GM08714 (cell line): Measurements from ENCODE around the gene SYNGAP1.

Experiments
- H3K4me3 ChIP-seq: fragments of 200-500 bp; sonication (Bioruptor generic); 2 replicates; pipeline ENCODE4 v1.5.1; 2014; ENCODE audit warnings: mild to moderate bottlenecking, low read length, inconsistent platforms
- ZNF274 ChIP-seq: IDR thresholded peaks from 2 replicates; pipeline ENCODE4 v1.6.1; 2012; ENCODE audit warnings: mild to moderate bottlenecking, low read depth, low read length

SYNGAP1 gene

DNA sequence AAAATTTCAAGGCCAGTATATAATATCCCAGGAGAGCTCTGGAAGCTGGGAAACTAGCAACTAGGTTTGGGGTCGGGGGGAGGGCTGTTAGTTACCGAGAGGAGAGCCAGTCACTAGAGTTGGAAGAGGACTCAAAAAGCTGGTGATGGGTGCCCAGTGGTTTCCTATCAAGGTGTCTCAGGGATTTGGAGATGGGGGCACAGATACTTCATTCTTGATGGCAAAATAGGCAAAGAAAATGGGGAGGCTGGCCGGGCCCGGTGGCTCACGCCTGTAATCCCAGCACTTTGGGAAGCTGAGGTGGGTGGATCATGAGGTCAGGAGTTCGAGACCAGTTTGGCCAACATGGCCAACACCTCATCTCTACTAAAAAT lies 8.2 kb upstream of the SYNGAP1 start:
- TF ChIP-seq ZNF274 = no peak
- peak overlapping the region; percentile 80 for H3K4me3 ChIP-seq

DNA sequence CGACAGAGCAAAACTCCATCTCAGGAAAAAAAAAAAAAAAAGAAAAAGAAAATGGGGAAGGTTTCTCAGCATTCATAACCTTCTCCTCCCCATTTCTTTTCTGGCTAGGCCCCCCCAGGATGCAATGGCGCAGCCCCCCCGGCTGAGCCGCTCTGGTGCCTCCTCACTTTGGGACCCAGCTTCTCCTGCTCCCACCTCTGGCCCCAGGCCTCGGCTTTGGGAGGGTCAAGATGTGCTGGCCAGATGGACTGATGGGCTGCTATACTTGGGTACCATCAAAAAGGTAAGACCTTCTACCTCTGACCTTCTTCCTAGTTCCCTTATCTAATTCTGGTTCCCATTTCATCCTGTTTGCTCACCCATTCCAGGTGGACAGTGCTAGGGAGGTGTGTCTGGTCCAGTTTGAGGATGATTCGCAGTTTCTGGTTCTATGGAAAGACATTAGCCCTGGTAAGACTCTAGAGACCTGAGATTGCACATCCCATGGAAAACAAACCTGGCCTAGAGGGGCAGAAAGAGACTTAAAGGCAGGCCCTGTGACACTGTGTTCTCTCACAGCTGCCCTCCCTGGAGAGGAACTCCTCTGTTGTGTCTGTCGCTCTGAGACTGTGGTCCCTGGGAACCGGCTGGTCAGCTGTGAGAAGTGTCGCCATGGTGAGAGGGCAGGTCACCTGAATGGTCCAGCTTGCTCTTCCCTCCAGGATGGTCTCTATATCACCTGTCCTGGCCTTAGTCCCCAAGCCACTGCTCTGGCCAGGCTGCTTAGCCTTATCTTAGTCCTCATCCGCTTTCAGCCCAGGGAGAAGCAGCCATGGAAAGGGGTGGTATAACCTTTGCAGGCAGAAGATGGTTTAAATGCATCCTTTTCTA lies 7.5 kb upstream of the SYNGAP1 start:
- no peak overlapping the region for H3K4me3 ChIP-seq
- TF ChIP-seq ZNF274 = no peak

DNA sequence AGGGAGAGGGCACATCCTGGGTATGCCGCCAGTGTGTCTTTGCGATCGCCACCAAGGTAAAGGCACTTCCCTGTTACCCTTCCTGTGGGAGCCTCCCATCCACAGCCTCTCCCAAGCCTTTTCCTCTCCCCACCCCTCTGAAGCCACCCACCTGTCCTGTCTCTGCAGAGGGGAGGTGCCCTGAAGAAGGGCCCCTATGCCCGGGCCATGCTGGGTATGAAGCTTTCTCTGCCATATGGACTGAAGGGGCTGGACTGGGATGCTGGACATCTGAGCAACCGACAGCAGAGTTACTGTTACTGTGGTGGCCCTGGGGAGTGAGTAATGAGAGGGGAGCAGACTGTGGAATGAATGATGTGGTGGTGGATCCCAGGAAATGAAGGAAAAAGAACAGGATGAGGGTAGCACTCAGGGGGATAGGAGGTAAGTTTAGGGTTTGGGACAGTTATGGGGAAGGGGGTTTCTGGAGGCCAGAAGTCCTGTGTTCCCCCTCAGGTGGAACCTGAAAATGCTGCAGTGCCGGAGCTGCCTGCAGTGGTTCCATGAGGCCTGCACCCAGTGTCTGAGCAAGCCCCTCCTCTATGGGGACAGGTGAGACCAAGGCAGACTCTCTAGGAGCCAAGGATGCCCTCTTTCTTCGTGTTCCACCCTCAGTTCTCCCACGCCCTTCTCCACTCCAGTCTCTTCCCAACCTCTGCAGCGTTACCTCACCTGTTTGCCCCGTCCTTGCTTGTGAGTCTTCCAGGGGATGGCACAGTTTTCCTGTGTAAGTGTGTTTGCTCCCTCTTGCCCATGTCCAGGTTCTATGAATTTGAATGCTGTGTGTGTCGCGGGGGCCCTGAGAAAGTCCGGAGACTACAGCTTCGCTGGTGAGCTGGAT lies 6.4 kb upstream of the SYNGAP1 start:
- H3K4me3 ChIP-seq = no peak overlapping the region
- TF ChIP-seq ZNF274 = no peak

DNA sequence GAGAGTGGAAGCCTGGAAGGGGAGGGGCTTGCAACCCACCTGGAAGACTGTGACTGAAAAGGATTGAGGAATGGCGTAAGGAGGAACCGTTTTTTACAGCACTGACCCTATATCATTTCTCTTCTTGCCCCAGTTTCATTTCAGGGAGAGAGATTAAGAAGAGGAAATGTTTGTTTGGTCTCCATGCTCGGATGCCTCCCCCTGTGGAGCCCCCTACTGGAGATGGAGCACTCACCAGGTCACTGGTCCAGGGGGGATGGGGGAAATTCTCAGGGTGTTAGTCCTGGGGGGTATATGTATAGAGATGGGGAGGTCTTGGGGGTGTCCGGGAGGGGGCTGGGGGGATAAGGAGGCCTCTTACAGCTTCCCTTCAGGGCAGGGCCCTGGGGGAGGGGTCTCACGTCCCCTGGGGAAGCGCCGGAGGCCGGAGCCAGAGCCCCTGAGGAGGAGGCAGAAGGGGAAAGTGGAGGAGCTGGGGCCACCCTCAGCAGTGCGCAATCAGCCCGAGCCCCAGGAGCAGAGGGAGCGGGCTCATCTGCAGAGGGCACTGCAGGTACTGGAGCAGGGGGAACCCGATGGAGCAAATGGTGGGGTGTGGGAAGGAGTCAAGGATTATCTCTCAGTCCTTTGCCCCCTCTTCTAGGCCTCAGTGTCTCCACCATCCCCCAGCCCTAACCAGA lies 5.1 kb upstream of the SYNGAP1 start:
- H3K4me3 ChIP-seq = no peak overlapping the region
- no peak for TF ChIP-seq ZNF274

DNA sequence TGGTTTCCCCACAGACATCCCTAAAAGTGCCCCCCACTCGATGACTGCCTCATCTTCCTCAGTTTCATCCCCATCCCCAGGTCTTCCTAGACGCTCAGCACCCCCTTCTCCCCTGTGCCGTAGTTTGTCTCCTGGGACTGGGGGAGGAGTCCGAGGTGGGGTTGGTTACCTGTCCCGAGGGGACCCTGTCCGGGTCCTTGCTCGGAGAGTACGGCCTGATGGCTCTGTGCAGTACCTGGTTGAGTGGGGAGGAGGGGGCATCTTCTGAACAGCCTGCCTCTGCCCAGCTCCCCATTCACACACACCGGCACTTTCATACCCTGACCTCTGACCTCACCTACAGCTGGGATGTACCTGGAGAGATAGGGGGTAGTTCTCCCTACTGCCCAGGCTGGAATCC lies 4.0 kb upstream of the SYNGAP1 start:
- peak overlapping the region; percentile 32; the same call in 1 of the 2 replicates for H3K4me3 ChIP-seq
- TF ChIP-seq ZNF274 = no peak

DNA sequence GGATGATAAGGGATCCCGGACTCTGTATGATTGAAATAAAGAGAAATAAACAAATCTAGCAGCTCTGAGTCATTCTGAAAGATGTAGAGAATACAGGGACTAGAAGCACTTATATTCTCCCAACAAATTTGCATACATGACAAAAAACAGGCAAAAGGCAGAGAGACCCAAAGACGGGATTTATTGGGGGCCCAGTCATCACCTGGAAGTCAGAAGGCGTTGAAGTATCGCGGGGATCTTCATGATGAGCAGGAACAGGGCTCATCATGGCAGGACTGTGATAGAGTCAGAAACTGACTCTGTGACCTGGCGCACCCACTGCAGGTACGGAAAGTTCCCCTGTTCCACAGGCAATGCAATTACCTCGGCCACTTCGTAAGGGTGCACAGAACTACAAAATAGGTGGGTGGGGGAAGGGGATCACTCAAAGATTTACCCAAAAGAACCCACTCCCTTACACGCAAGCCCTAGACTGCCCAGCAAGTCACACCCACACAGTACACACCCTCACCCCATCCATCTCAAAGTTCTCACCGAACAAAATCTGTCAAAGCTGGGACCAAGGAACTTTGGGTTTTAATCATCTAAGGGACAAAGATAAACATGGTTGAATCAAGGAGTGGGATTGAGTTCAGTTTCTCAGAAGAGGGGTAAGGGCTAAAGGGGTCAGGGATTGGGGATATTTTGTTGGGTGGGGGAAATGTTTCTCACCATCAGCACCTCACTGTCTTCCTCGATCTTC lies 3.3 kb upstream of the SYNGAP1 start:
- TF ChIP-seq ZNF274 = no peak
- peak overlapping the region; percentile 80 for H3K4me3 ChIP-seq

DNA sequence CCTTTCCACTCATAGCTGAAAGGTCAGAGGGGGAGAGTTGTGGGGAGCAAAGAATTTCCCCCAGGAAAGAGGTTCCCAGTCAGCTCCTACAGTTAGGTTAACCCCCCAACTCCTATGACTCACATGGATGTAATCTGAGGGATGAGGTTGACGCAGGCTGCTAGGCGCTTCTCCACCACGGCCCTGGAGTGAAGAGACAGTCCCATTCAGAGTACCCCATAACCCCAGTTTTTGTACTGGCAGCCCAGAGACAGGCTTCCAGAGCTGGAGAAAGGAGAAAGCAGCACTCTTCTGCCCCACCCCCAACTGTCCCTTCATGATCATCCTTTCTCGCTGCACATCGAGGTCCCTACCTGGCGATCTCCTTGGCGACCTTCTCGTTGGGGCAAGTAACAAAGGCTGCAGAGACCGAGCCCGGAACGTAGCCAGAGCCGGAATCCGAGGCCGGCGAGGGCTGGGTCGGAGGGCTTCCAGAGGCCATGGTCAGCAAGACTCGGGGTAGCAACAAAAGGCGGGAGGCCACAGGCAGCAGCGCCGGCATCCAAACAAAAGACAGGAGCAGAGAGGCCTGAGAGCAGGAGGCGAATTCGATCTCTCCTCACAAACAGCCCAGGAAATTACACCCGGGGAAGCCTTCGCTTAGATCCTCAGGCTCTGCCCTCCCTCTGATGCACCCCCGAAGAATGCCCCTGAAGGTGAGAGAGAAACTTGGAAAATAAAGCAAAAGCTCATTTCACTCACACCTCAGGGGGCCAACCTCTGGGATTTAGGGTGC lies 2.5 kb upstream of the SYNGAP1 start:
- H3K4me3 ChIP-seq = peak overlapping the region; percentile 80
- no peak for TF ChIP-seq ZNF274

DNA sequence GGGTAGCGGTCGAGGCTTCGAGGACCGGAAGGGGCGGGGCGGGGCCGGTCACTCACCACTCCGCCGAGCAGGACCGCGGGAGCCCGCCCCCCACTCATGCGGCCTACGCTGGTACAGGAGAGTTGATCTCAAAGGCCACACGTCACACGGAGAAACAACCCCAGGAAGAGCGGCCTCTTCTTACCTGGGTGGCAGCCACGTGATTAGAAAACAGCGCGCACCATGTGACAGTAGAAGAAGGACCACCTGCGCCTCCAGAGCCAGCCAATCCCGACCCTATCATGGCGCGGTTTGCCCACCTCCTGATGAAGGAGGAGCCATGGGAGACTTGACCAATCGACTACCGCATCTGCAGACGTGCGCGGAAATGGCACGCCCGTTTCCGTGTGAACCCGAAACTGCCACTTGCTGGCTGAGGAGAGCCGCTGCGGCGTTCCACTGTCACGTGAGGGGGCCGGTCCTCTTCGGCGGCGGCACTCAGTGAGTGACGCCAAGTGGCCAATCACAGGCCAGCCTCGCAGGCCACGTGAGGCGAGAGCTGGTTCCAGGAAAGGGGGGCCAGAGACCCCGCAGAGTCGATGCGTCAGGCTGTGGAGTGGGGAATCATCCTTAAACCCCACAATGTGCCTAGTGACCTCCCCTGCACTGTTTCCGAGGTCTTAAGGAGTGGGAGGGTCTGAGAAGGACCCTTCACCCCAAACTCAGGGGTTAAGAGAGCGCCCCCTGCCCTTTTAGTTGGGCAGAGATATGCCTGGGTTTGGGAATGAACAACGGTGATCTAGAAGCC lies 1.8 kb upstream of the SYNGAP1 start, which contains the start of gene CUTA:
Gene CUTA, minus strand, starts transcription at position 205 of the 787 bp plus-strand sequence. Its CDS starts 107 bp downstream, at position 98.
- no peak for TF ChIP-seq ZNF274
- H3K4me3 ChIP-seq = peak within 1 kb of the TSS; percentile 80

DNA sequence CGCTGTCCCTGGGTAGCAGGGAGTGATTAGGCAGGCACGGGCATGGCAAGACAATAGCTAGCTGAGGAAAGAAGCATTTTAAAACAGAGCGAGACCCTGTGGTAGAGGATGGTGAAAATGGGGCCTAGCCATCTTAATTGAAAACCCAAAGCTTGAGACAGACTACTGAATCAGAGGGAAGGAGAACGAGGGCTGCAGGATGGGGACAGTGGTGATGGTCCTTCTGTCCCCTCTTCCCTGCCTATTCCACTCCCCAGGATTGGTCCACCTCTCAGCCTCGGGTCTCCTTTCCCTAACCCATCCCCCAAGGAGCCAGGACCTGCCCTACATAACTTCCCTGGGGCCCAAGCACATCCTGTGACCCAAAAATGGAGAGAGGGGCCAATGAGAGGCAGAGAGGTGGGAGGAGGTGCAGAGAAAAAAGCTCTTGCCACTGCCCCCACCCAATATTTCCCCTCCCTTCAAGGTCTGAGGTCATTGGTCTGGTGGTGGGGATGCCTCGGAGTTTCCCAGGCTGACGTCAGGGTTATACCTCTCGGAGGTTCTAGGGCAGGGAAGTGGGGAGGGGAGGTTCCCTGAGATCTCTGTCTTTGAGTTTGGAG lies 1.1 kb upstream of the SYNGAP1 start:
- no peak for TF ChIP-seq ZNF274
- H3K4me3 ChIP-seq = peak overlapping the region; percentile 37; the same call in 1 of the 2 replicates

DNA sequence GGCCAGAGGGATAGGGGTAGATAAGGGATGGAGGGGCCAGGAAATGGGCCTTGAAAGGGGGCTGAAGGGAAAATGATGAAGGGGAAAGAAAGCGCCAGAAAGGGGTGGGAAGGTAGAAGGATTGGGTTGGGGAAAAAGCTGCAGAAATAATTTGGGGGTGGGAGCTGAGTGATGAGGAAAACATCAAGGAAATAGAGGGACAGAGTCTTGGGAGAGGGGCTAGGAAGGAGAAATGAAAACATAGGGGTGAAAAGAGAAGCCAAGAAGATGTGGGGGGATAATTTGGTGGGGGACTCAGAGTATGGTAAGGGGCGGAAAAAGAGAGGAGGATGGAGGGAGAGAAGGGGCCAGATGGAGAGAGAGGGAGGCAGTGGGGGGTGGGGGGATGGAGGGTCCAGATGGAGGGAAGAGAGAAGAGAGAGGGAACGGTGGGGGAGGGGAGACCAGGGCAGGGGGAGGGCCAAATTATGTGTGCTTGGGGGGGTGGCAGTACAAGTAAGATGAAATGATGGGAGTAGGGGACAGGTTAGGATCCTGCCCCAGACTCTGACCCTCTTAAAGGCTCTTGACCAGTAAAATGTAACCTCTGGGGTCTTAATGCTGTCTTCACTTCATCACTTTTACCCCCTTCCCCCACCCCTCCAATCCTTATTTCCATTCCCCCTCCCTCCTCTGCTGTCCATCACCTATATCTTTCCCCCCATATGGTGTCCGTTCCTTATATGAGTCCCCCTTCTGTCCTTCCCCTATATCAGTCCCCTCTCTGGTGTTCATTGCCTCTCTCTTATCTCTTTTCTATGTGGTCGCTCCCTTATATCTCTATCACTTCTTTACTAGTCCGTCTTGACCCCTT lies 852 bp downstream of the SYNGAP1 start:
- TF ChIP-seq ZNF274 = no peak
- no peak overlapping the region for H3K4me3 ChIP-seq

DNA sequence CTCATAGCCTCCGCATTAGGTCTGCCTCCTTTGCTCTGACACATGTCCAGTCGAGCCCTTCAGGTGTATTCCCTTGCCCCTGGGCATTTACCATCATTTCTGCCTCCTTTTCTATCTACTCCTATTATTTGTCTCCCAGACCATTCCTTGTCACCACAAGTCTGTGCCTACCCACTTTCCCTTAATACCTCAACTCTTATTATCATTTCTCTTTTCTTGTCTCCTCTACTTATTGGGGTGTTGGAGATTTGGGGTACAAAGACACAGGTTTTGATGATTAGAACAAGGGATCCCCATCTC lies 1.4 kb downstream of the SYNGAP1 start:
- H3K4me3 ChIP-seq = no peak overlapping the region
- TF ChIP-seq ZNF274 = no peak
